Parietal lobe (tissue), 1 donor: ENCODE measurements around the gene C15orf61. TPM values are rescaled to one million over a fixed set of nuclear protein-coding genes. Genes with fewer than 3 reads are reported as not detected.

Experiments
- total RNA-seq: library from RNA; depleted of rRNA; stranded (reverse); fragments of >200 nt; gene quantifications from one replicate; pipeline ENCODE4 v1.2.3, GENCODE V29; 2014

The C15orf61 gene
- 26.0 TPM for total RNA-seq

GRCh38 chr15:67521029-67521782, at the start of gene C15orf61:
Gene C15orf61, plus strand, starts transcription at chr15:67521131. Its CDS starts 118 bp downstream, at chr15:67521249.

GRCh38 chr15:67542420-67543347, 21.8 kb downstream of the C15orf61 start, which contains the start of gene MAP2K5:
Gene MAP2K5, plus strand, starts transcription at chr15:67542703. Its CDS starts 633 bp downstream, at chr15:67543336.

Other genes with a start within 250 kb of the C15orf61 start
- 23.2 TPM for gene MAP2K5, start 21.6 kb downstream of the C15orf61 start, total RNA-seq